K562 (cell line): Measurements from ENCODE around the gene CPNE1. TPM values are rescaled to one million over a fixed set of nuclear protein-coding genes. Genes with fewer than 3 reads are reported as not detected.

Experiments used
- HNRNPLL ChIP-seq: fragments of 200-400 bp; formaldehyde crosslinking; IDR thresholded peaks from 2 replicates; pipeline ENCODE4 v1.6.1; 2017; ENCODE audit warnings: low read length, low read depth, mild to moderate bottlenecking; ENCODE audit not compliant: poor library complexity, severe bottlenecking
- IFI16 ChIP-seq: fragments of 250-450 bp; sonication (Bioruptor Pico); IDR thresholded peaks from 2 replicates; pipeline ENCODE4 v2.1.2; 2022; ENCODE audit warnings: mild to moderate bottlenecking, inconsistent platforms
- MNT ChIP-seq, 2 experiments: fragments of 450-650 bp; conservative IDR thresholded peaks; 2 replicates each; pipeline ENCODE4 v1.6.1; 2017; ENCODE audit warnings: mild to moderate bottlenecking in 2 of 2, moderate library complexity in 2 of 2
- MTA2 ChIP-seq: fragments of 450-650 bp; IDR thresholded peaks from 2 replicates; pipeline ENCODE4 v1.6.1; 2016; ENCODE audit warnings: low read depth
- NCOA2 ChIP-seq, 2 experiments: fragments of 450-650 bp; IDR thresholded peaks; 2 replicates each; pipeline ENCODE4 v1.6.1; 2018; ENCODE audit warnings: mild to moderate bottlenecking in 2 of 2, moderate library complexity in 1 of 2; ENCODE audit not compliant: partially characterized antibody in 2 of 2
- RB1 ChIP-seq: fragments of 450-650 bp; IDR thresholded peaks from 2 replicates; pipeline ENCODE4 v1.6.1; 2017; ENCODE audit warnings: low read depth, mild to moderate bottlenecking
- RCOR1 ChIP-seq, 2 experiments: IDR thresholded peaks; 2 replicates each; pipeline ENCODE4 v1.6.1; 2012; ENCODE audit warnings: low read depth in 2 of 2, low read length in 2 of 2, borderline replicate concordance in 1 of 2, improper control_type of control experiment in 1 of 2
- RNF2 ChIP-seq: sonication (generic); IDR thresholded peaks from 2 replicates; pipeline ENCODE4 v1.6.1; 2016
- TEAD2 ChIP-seq: fragments of 450-650 bp; IDR thresholded peaks from 2 replicates; pipeline ENCODE4 v1.6.1; 2016; ENCODE audit warnings: missing genetic modification characterization, control low read depth, missing compliant biosample characterization
- ZBTB11 ChIP-seq, 3 experiments: fragments of 200-800 bp in 1 of 3; fragments of 250-450 bp in 1 of 3; fragments of 450-650 bp in 1 of 3; sonication (Bioruptor Pico) in 1 of 3; sonication (Bioruptor generic) in 1 of 3; formaldehyde crosslinking in 1 of 3; IDR thresholded peaks; 2 replicates each; pipeline versions ENCODE4 v1.6.1 to v1.8.0; 2016 to 2022; ENCODE audit warnings: mild to moderate bottlenecking in 2 of 3, missing genetic modification characterization in 2 of 3, missing compliant biosample characterization in 1 of 3, moderate library complexity in 1 of 3
- ZC3H11A ChIP-seq: IDR thresholded peaks from 2 replicates; pipeline ENCODE4 v1.6.1; 2012; ENCODE audit warnings: low read depth, low read length, improper control_type of control experiment
- ZNF12 ChIP-seq: sonication (generic); formaldehyde crosslinking; IDR thresholded peaks from 2 replicates; pipeline ENCODE4 v1.4.0; 2020; ENCODE audit warnings: mild to moderate bottlenecking, missing genetic modification reagents
- ZNF121 ChIP-seq: sonication (generic); formaldehyde crosslinking; conservative IDR thresholded peaks from 2 replicates; pipeline ENCODE4 v1.8.0; 2022; ENCODE audit warnings: missing genetic modification reagents
- ZNF174 ChIP-seq: fragments of 250-450 bp; sonication (Bioruptor Pico); IDR thresholded peaks from 2 replicates; pipeline ENCODE4 v1.4.0; 2020; ENCODE audit warnings: mild to moderate bottlenecking
- ZNF354B ChIP-seq: fragments of 250-450 bp; sonication (Bioruptor Pico); IDR thresholded peaks from 2 replicates; pipeline ENCODE4 v1.4.0; 2020
- ZNF551 ChIP-seq: fragments of 250-450 bp; sonication (Bioruptor Pico); IDR thresholded peaks from 2 replicates; pipeline ENCODE4 v1.5.0; 2021; ENCODE audit warnings: mild to moderate bottlenecking, moderate library complexity
- ZNF717 ChIP-seq: fragments of 250-450 bp; sonication (Bioruptor Pico); IDR thresholded peaks from 2 replicates; pipeline ENCODE4 v1.5.0; 2021
- polyA plus RNA-seq, 8 experiments: library from polyadenylated mRNA; depleted of rRNA in 4 of 8; stranded (reverse) in 5 of 8; unstranded in 3 of 8; fragments of >200 nt; fragmentation: Nextera tagmentation in 2 of 8; fragmentation: Illumina TruSeq in 1 of 8; extraction: Ambion mirVana in 2 of 8; extraction: Trizol in 1 of 8; gene quantifications; 2 replicates each; pipeline versions ENCODE4 v1.2.1 to v1.2.3, GENCODE V29; 2011 to 2014; ENCODE audit warnings: inconsistent platforms in 1 of 8, missing spikeins in 1 of 8
- total RNA-seq, 7 experiments: library from RNA; depleted of rRNA in 6 of 7; stranded (reverse); fragments of >200 nt in 6 of 7; fragmentation: Illumina TruSeq in 2 of 7; extraction: Trizol in 2 of 7; gene quantifications; 2 replicates each; pipeline versions ENCODE4 v1.2.1 to v1.2.3, GENCODE V29; 2011 to 2021; ENCODE audit warnings: low replicate concordance in 1 of 7
- TF ChIP-seq, protein P1 (sequence below): IDR thresholded peaks from 2 replicates; pipeline ENCODE4 v1.6.1; 2016; ENCODE audit warnings: missing genetic modification characterization, missing compliant biosample characterization
- TF ChIP-seq, protein P2 (sequence below): sonication (generic); formaldehyde crosslinking; IDR thresholded peaks from 2 replicates; pipeline ENCODE4 v1.8.1; 2023; ENCODE audit warnings: mild to moderate bottlenecking, missing genetic modification reagents

Gene CPNE1
- total and polyA plus RNA-seq, 9 of the 15 experiments (the other 6 are each of a cell fraction or from before 2014, with no cell fraction given) = 42.1 to 102 (median 56.0) TPM

DNA sequence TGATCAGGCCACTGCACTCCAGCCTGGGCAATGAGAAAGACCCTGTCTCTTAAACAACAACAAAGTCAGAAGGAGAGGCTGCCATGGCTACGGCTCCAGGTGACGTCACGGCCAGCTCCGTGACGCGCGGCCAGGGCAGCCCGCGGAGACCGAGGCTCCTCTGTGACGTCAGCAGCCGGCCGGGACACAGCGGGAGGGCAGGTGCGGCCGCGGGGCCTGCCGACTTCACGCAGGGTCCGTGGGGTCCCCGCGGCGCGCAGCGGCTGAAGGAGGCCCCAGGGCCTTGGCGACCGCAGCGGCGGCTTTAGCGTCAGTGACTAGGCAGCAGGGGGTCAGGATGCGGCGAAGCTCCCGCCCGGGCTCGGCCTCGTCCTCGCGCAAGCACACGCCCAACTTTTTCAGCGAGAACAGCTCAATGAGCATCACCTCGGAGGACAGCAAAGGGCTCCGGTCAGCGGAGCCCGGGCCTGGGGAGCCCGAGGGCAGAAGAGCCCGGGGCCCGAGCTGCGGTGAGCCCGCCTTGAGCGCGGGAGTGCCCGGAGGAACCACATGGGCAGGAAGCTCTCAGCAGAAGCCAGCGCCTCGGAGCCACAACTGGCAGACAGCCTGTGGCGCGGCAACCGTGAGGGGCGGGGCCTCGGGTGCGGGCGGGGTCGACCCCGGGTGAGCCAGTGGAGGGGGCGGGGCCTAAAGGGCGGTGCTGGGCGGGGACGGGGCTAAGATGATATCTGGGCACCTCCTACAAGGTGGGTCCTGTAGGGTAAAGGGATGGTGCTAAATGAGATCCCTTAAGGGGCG, 48.8 kb downstream of the CPNE1 start, which contains the start of gene SPAG4 (continued):
- no peak for TF ChIP-seq ZNF717 (CRISPR knock-in tag)
- TF ChIP-seq ZNF174 (CRISPR knock-in tag) = no peak
- peak; percentile 74 for TF ChIP-seq RB1
- TF ChIP-seq IFI16 (CRISPR knock-in tag) = no peak
- TF ChIP-seq ZC3H11A = no peak
- TF ChIP-seq NCOA2 (IDR thresholded peaks at IDR 0.05; ENCODE audit: partially characterized antibody in 2 of 2) = no peak
- peak; percentile 40 to 81; a peak in 3 of 4 replicates for TF ChIP-seq MNT (conservative IDR thresholded peaks at IDR 0.05)
- TF ChIP-seq, protein P1, sequence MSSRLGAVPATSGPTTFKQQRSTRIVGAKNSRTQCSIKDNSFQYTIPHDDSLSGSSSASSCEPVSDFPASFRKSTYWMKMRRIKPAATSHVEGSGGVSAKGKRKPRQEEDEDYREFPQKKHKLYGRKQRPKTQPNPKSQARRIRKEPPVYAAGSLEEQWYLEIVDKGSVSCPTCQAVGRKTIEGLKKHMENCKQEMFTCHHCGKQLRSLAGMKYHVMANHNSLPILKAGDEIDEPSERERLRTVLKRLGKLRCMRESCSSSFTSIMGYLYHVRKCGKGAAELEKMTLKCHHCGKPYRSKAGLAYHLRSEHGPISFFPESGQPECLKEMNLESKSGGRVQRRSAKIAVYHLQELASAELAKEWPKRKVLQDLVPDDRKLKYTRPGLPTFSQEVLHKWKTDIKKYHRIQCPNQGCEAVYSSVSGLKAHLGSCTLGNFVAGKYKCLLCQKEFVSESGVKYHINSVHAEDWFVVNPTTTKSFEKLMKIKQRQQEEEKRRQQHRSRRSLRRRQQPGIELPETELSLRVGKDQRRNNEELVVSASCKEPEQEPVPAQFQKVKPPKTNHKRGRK (tag) = no peak
- 0 out of 6 replicates have a peak, but pooled peaks of 1 of the 3 experiments have one; percentile 5 for TF ChIP-seq ZBTB11 (CRISPR knock-in tag; IDR thresholded peaks at IDR 0.05)
- peak; percentile 86; the same call in 1 of the 2 replicates for TF ChIP-seq ZNF121 (CRISPR knock-in tag)
- TF ChIP-seq, protein P2, sequence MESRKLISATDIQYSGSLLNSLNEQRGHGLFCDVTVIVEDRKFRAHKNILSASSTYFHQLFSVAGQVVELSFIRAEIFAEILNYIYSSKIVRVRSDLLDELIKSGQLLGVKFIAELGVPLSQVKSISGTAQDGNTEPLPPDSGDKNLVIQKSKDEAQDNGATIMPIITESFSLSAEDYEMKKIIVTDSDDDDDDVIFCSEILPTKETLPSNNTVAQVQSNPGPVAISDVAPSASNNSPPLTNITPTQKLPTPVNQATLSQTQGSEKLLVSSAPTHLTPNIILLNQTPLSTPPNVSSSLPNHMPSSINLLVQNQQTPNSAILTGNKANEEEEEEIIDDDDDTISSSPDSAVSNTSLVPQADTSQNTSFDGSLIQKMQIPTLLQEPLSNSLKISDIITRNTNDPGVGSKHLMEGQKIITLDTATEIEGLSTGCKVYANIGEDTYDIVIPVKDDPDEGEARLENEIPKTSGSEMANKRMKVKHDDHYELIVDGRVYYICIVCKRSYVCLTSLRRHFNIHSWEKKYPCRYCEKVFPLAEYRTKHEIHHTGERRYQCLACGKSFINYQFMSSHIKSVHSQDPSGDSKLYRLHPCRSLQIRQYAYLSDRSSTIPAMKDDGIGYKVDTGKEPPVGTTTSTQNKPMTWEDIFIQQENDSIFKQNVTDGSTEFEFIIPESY (CRISPR knock-in tag) = peak; percentile 49; the same call in 1 of the 2 replicates
- no peak for TF ChIP-seq MTA2
- TF ChIP-seq ZNF12 (CRISPR knock-in tag) = no peak
- TF ChIP-seq RCOR1 (IDR thresholded peaks at IDR 0.05; ENCODE audit: borderline replicate concordance in 1 of 2, low read depth in 2 of 2, low read length in 2 of 2) = peak in 1 of 2 experiments; percentile 42; a peak in 2 of 4 replicates
- peak; percentile 35; the same call in 1 of the 2 replicates for TF ChIP-seq RNF2
- TF ChIP-seq HNRNPLL = no peak
- TF ChIP-seq TEAD2 (tag) = no peak
- no peak for TF ChIP-seq ZNF551
- TF ChIP-seq ZNF354B (CRISPR knock-in tag) = no peak
